Measurements from ENCODE around the gene WDR33.

DNA sequence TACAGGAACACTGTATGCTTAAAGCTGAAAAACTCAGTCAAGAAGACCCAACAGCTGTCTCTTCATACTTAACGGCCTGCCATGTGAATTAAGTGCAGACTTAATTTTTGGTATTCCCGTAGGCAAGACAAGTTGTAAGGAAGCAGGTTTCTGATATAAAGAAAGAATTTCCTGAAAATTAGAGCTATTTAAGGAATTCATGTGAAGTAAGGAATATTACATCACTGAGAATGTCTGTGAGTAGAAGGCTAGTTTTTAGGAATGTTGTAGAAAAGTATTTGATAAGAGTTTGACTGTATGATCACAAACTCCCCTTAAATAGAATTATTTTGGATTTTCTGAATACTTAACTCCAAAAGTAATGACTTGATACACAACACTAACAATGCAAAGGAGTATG, 51.0 kb downstream of the WDR33 start:
- TF ChIP-seq EP300 (IDR thresholded peaks at IDR 0.05; ENCODE audit: borderline replicate concordance) (no peak), TAF1 (IDR thresholded peaks at IDR 0.05; ENCODE audit: low read depth) (no peak), NFIC (IDR thresholded peaks at IDR 0.05) (no peak), YY1 (IDR thresholded peaks at IDR 0.05; ENCODE audit: low read depth) (no peak), MAX (IDR thresholded peaks at IDR 0.05) (no peak), CREB1 (IDR thresholded peaks at IDR 0.05; ENCODE audit: low read depth) (no peak), RAD21 (IDR thresholded peaks at IDR 0.05; ENCODE audit: low read depth) (no peak), CEBPB (IDR thresholded peaks at IDR 0.05) (no peak), ZBTB7A (IDR thresholded peaks at IDR 0.05; ENCODE audit: low read depth) (no peak), TEAD4 (IDR thresholded peaks at IDR 0.05) (no peak), FOXM1 (IDR thresholded peaks at IDR 0.05; ENCODE audit: borderline replicate concordance, low read depth) (no peak), EGR1 (IDR thresholded peaks at IDR 0.05) (no peak)
- TF ChIP-seq, protein P1, sequence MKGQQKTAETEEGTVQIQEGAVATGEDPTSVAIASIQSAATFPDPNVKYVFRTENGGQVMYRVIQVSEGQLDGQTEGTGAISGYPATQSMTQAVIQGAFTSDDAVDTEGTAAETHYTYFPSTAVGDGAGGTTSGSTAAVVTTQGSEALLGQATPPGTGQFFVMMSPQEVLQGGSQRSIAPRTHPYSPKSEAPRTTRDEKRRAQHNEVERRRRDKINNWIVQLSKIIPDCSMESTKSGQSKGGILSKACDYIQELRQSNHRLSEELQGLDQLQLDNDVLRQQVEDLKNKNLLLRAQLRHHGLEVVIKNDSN (IDR thresholded peaks at IDR 0.05) = no peak

All from Ishikawa (cell line).